ENCODE results near the gene JARID2.

DNA sequence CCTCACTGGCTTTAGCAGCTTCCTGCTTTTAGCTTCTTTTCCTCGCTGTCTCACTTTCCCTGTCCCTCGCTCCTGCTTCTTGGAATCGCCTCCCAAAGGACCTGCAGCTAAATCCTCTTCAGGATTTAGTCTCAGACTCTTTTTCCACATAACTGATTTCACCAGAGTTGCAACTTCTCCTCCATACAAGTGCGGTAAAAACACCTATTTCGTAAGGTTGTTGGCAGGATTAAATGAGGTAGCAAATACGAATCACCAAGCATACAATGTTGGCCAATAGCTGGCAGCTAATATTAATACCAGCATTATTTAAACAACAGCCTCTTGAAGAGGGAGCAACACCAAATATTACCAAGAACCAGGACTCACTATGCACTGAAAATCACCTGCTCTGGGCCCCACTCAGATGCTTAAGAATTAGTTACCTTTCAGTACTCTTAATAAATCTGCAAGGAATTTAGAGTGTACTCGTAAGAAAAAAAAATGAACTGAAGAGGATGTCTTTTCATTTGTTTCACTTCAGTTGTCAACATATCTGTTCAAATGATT lies 293.9 kb downstream of the JARID2 start:
- TF ChIP-seq, protein P1, sequence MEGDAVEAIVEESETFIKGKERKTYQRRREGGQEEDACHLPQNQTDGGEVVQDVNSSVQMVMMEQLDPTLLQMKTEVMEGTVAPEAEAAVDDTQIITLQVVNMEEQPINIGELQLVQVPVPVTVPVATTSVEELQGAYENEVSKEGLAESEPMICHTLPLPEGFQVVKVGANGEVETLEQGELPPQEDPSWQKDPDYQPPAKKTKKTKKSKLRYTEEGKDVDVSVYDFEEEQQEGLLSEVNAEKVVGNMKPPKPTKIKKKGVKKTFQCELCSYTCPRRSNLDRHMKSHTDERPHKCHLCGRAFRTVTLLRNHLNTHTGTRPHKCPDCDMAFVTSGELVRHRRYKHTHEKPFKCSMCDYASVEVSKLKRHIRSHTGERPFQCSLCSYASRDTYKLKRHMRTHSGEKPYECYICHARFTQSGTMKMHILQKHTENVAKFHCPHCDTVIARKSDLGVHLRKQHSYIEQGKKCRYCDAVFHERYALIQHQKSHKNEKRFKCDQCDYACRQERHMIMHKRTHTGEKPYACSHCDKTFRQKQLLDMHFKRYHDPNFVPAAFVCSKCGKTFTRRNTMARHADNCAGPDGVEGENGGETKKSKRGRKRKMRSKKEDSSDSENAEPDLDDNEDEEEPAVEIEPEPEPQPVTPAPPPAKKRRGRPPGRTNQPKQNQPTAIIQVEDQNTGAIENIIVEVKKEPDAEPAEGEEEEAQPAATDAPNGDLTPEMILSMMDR (IDR thresholded peaks at IDR 0.05) = no peak
- no peak for TF ChIP-seq POLR2A (IDR thresholded peaks at IDR 0.05)

Measured in testis (tissue), 2 donors.